Activated naive CD4-positive, alpha-beta T cell (primary cell): ENCODE measurements around the gene CPLANE2.
A peak's percentile ranks its signal among the peaks of the same experiment; 100 is the strongest.
"Not testable (repeated sequence)": the region's sequence is repeated elsewhere in the genome, so short reads cannot be mapped to it uniquely, and the experiment has no call there.

Experiments used
- DNase-seq, 4 experiments: peaks; one replicate each; lab custom pipeline; 2025; lab: John Stamatoyannopoulos, UW

CPLANE2 gene

GRCh38 chr1:16229976-16230740 is 6.8 kb downstream of the CPLANE2 start:
- no peak for DNase-seq

- no peak for DNase-seq
Observed at GRCh38 chr1:16226490-16227179, 10.3 kb downstream of the CPLANE2 start.

GRCh38 chr1:16226129-16226489 is 10.9 kb downstream of the CPLANE2 start:
- no peak for DNase-seq

GRCh38 chr1:16224472-16224871 is 12.5 kb downstream of the CPLANE2 start:
- DNase-seq: no peak

GRCh38 chr1:16222716-16223115 is 14.3 kb downstream of the CPLANE2 start:
- DNase-seq: not testable (repeated sequence)

- no peak for DNase-seq
Observed at GRCh38 chr1:16221499-16221898, 15.5 kb downstream of the CPLANE2 start.

- no peak for DNase-seq
Observed at GRCh38 chr1:16219968-16220500, 16.9 kb downstream of the CPLANE2 start.

- no peak for DNase-seq
Observed at GRCh38 chr1:16218674-16219071, 18.3 kb downstream of the CPLANE2 start.

GRCh38 chr1:16218014-16218673 is 18.8 kb downstream of the CPLANE2 start:
- DNase-seq: no peak

- DNase-seq: peak; percentile 51 to 88 (median 84)
Observed at GRCh38 chr1:16217061-16217785, 19.8 kb downstream of the CPLANE2 start.

- DNase-seq: peak in 2 of 4 experiments; percentile 20 to 26
Observed at GRCh38 chr1:16215882-16216753, 20.9 kb downstream of the CPLANE2 start.

GRCh38 chr1:16215240-16215639 is 21.7 kb downstream of the CPLANE2 start:
- DNase-seq: not testable (repeated sequence)

GRCh38 chr1:16213544-16213943 is 23.4 kb downstream of the CPLANE2 start:
- not testable (repeated sequence) for DNase-seq

- DNase-seq: no peak
Observed at GRCh38 chr1:16213013-16213412, 24.0 kb downstream of the CPLANE2 start.

- DNase-seq: no peak
Observed at GRCh38 chr1:16212251-16212961, 24.6 kb downstream of the CPLANE2 start, which contains the start of gene ARHGEF19. Gene ARHGEF19 (minus strand): TSS chr1:16212652. CDS start chr1:16209054, 3,598 bp downstream.

- DNase-seq: no peak
Observed at GRCh38 chr1:16211824-16212223, 25.2 kb downstream of the CPLANE2 start.

- DNase-seq: no peak
Observed at GRCh38 chr1:16210581-16210980, 26.4 kb downstream of the CPLANE2 start.

GRCh38 chr1:16209847-16210407 is 27.1 kb downstream of the CPLANE2 start:
- no peak for DNase-seq

- no peak for DNase-seq
Observed at GRCh38 chr1:16209132-16209846, 27.7 kb downstream of the CPLANE2 start.
